ENCODE measurements around the gene SETBP1.

SETBP1 gene

GRCh38 chr18:44816477-44816876 is 135.8 kb downstream of the SETBP1 start:
- no peak for DNase-seq (ENCODE audit: low read depth)

- no peak for DNase-seq (ENCODE audit: low read depth)
These were observed 137.3 kb downstream of the SETBP1 start for GRCh38 chr18:44817831-44818473.

GRCh38 chr18:44818668-44819403 is 138.1 kb downstream of the SETBP1 start:
- DNase-seq (ENCODE audit: low read depth), result no peak

GRCh38 chr18:44819944-44820510 is 139.3 kb downstream of the SETBP1 start:
- DNase-seq (ENCODE audit: low read depth), result no peak

- no peak for DNase-seq (ENCODE audit: low read depth)
These were observed 141.2 kb downstream of the SETBP1 start for GRCh38 chr18:44821924-44822323.

- no peak for DNase-seq (ENCODE audit: low read depth)
These were observed 142.6 kb downstream of the SETBP1 start for GRCh38 chr18:44823286-44823685.

- no peak for DNase-seq (ENCODE audit: low read depth)
These were observed 143.1 kb downstream of the SETBP1 start for GRCh38 chr18:44823782-44824181.

GRCh38 chr18:44824884-44825283 is 144.2 kb downstream of the SETBP1 start:
- no peak for DNase-seq (ENCODE audit: low read depth)

GRCh38 chr18:44826418-44827259 is 146.0 kb downstream of the SETBP1 start:
- no peak for DNase-seq (ENCODE audit: low read depth)

- no peak for DNase-seq (ENCODE audit: low read depth)
These were observed 147.4 kb downstream of the SETBP1 start for GRCh38 chr18:44828080-44828479.

- no peak for DNase-seq (ENCODE audit: low read depth)
These were observed 149.9 kb downstream of the SETBP1 start for GRCh38 chr18:44830581-44830980.

- no peak for DNase-seq (ENCODE audit: low read depth)
These were observed 153.1 kb downstream of the SETBP1 start for GRCh38 chr18:44833786-44834185.

GRCh38 chr18:44834867-44835469 is 154.3 kb downstream of the SETBP1 start:
- DNase-seq (ENCODE audit: low read depth), result no peak

GRCh38 chr18:44835703-44836102 is 155.0 kb downstream of the SETBP1 start:
- no peak for DNase-seq (ENCODE audit: low read depth)

GRCh38 chr18:44836263-44836662 is 155.6 kb downstream of the SETBP1 start:
- DNase-seq (ENCODE audit: low read depth), result no peak

- no peak for DNase-seq (ENCODE audit: low read depth)
These were observed 156.9 kb downstream of the SETBP1 start for GRCh38 chr18:44837482-44838180.

GRCh38 chr18:44838971-44839666 is 158.4 kb downstream of the SETBP1 start:
- DNase-seq (ENCODE audit: low read depth), result peak; percentile 56

GRCh38 chr18:44840058-44840790 is 159.5 kb downstream of the SETBP1 start:
- DNase-seq (ENCODE audit: low read depth), result no peak

- no peak for DNase-seq (ENCODE audit: low read depth)
These were observed 160.5 kb downstream of the SETBP1 start for GRCh38 chr18:44841221-44841620.
